ENCODE results near the gene MCL1. TPM values are rescaled to one million over a fixed set of nuclear protein-coding genes. Genes with fewer than 3 reads are reported as not detected.

MCL1 gene
- total RNA-seq (2022; extraction: Qiagen RNA extraction; ENCODE audit: low read depth), result 124 to 148 TPM (median 141 TPM) in 5 replicates

DNA sequence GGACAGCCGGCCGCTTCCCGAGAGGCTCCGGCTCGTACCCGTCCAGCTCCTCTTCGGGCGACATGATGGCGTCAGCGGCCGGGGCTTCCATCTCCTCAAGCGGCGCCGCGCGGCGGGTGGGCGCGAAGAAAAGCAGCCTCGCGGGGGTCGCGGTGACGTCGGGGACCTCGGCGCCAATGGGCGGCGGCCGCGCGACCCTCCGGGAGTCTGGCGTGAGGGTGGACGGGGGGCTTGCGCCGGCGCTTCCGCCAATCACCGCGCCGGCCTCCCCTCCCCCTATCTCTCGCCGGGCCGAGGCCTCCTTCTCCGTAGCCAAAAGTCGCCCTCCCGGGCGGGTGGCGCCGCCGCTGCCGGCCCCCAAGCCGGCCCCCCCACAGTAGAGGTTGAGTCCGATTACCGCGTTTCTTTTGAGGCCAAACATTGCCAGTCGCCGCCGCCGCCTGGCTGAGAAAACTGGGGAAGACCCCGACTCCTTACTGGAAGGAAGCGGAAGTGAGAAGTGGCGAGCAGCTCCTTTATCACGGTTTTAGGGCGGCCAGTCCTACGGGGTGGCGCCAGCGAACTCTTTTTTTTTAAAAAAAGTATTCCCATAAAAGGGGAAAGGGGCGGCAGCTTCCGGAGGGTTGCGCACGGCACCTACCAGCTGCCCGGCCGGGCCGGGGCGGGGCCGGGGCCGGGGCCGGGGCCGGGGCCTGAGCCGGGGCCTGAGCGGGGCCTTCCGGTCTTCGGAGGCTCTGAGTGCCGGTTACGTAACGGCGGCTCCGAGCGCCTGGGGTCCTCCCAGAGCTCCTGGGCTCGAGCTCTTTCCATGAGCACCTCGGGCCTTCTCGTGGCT is at the start of gene MCL1:
MCL1 (minus strand) TSS at position 501 of the 835 bp plus-strand sequence; CDS start at position 421, 80 bp downstream.

DNA sequence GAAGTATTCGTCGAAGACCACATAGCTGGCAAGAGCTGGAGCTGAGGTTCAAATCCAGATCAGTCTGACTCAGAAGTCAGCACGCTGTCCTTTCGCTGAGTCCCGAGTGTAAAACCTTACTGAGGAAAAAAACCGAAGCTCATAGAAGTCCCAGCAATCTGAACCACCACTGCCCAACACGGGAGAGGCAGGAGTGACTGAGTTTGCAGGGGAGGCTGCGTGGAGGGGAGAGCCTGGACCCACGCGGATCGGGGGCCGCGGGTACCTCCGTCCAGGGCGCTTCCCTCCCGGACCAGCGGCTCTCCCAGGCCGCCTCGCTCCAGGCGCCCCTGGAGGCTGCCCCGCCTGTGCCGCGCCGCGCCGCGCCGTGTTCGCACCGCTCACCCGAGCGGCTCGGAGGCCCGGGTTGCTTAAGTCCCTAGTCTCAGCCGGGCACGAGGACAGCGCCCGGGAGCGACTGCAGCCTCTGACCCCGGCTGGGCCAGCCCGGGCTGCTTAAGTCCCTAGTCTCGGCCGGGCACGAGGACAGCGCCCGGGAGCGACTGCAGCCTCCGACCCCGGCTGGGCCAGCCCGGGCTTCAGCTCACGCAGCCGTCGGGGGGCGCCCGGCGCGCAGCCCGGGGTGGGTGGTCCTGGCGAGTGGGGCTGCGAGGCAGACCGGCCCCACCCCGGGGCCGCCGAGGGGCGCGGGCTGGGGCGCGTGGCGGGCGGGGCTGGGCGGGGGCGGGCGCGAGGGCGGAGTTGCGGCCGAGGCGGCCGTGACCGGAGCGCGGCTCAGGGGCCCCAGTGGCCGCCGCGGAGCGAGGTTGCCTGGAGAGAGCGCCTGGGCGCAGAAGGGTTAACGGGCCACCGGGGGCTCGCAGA is 30.5 kb downstream of the MCL1 start, which contains the start of gene ADAMTSL4:
ADAMTSL4 (plus strand) TSS at position 777 of the 864 bp plus-strand sequence. CDS start 2,881 bp downstream, outside the sequence.

Other genes with a start within 250 kb of the MCL1 start
- gene RPRD2, start 215.5 kb downstream of the MCL1 start, total RNA-seq (2022; extraction: Qiagen RNA extraction; ENCODE audit: low read depth), result 14.8 to 16.4 TPM (median 15.0 TPM) in 5 replicates
- gene TARS2, start 92.2 kb downstream of the MCL1 start, total RNA-seq (2022; extraction: Qiagen RNA extraction; ENCODE audit: low read depth), result 19.4 to 25.9 TPM (median 22.6 TPM) in 5 replicates
- gene ECM1, start 71.5 kb downstream of the MCL1 start, total RNA-seq (2022; extraction: Qiagen RNA extraction; ENCODE audit: low read depth), result 1.8 to 2.6 TPM (median 2.2 TPM) in 5 replicates
- 0.18 to 0.39 TPM in 2 of 5 replicates, not detected in the others for gene FALEC, start 63.9 kb downstream of the MCL1 start, total RNA-seq (2022; extraction: Qiagen RNA extraction; ENCODE audit: low read depth)
- 2.2 to 3.3 TPM (median 3.0 TPM) in 5 replicates for gene ADAMTSL4, start 30.2 kb downstream of the MCL1 start, total RNA-seq (2022; extraction: Qiagen RNA extraction; ENCODE audit: low read depth)
- gene ENSA, start 50.0 kb upstream of the MCL1 start, total RNA-seq (2022; extraction: Qiagen RNA extraction; ENCODE audit: low read depth), result 114 to 145 TPM (median 130 TPM) in 5 replicates
- gene GOLPH3L, start 117.5 kb upstream of the MCL1 start, total RNA-seq (2022; extraction: Qiagen RNA extraction; ENCODE audit: low read depth), result 15.1 to 21.1 TPM (median 17.1 TPM) in 5 replicates
- gene HORMAD1, start 141.3 kb upstream of the MCL1 start, total RNA-seq (2022; extraction: Qiagen RNA extraction; ENCODE audit: low read depth), result 6.4 to 10.5 TPM (median 7.1 TPM) in 5 replicates
- 14.6 to 21.0 TPM (median 17.2 TPM) in 5 replicates for gene CTSS, start 186.2 kb upstream of the MCL1 start, total RNA-seq (2022; extraction: Qiagen RNA extraction; ENCODE audit: low read depth)
- gene CTSK, start 228.7 kb upstream of the MCL1 start, total RNA-seq (2022; extraction: Qiagen RNA extraction; ENCODE audit: low read depth), result 1.7 to 2.2 TPM (median 1.8 TPM) in 5 replicates